H1 (cell line): ENCODE measurements around the gene CNTF. TPM values are rescaled to one million over a fixed set of nuclear protein-coding genes. Genes with fewer than 3 reads are reported as not detected.

Source experiments
- CTCF ChIA-PET: fragments of 300-600 bp; sonication (Branson Sonifier 250); formaldehyde crosslinking; loops from one replicate; lab custom pipeline; 2021; ENCODE audit not compliant: partially characterized antibody; lab: Charles Lee
- POLR2A ChIA-PET: fragments of 300-600 bp; sonication (Branson Sonifier 250); formaldehyde crosslinking; loops from one replicate; lab custom pipeline; 2021; ENCODE audit warnings: inconsistent platforms; ENCODE audit not compliant: partially characterized antibody; lab: Charles Lee
- DNase-seq, 2 experiments: peaks; one replicate each; pipeline versions ENCODE4 v3.0.0 to v3.0.0-alpha.2; 2010 to 2022; ENCODE audit warnings: low spot score in 2 of 2, low read depth in 1 of 2, mixed read lengths in 1 of 2
- FAIRE-seq: peaks from 2 replicates; lab custom pipeline; 2011; peaks lifted over from hg19 to GRCh38; lab: Jason Lieb, UNC
- H2AFZ ChIP-seq: 2 replicates; pipeline ENCODE4 v1.8.1; 2012; ENCODE audit warnings: low read length, inconsistent platforms
- H2AK5ac ChIP-seq: 2 replicates; pipeline ENCODE4 v1.6.1; 2013; ENCODE audit warnings: low read depth, low read length
- H2BK120ac ChIP-seq: replicated peaks from 2 replicates; pipeline ENCODE3; 2013; ENCODE audit warnings: low read depth, low read length, inconsistent platforms
- H2BK12ac ChIP-seq: 2 replicates; pipeline ENCODE4 v1.6.1; 2013; ENCODE audit warnings: low read depth, low read length
- H2BK15ac ChIP-seq: 2 replicates; pipeline ENCODE4 v1.6.1; 2013; ENCODE audit warnings: low read length
- H2BK20ac ChIP-seq: 2 replicates; pipeline ENCODE4 v1.6.1; 2013; ENCODE audit warnings: low read length
- H2BK5ac ChIP-seq: 2 replicates; pipeline ENCODE4 v1.6.1; 2013; ENCODE audit warnings: low read depth, low read length
- H3K14ac ChIP-seq: 2 replicates; pipeline ENCODE4 v1.6.1; 2013; ENCODE audit warnings: inconsistent platforms; ENCODE audit not compliant: insufficient read length
- H3K18ac ChIP-seq: 2 replicates; pipeline ENCODE4 v1.6.1; 2013; ENCODE audit warnings: low read length; ENCODE audit errors: extremely low read depth
- H3K23ac ChIP-seq: 2 replicates; pipeline ENCODE4 v1.6.1; 2013; ENCODE audit warnings: inconsistent platforms; ENCODE audit not compliant: insufficient read length
- H3K23me2 ChIP-seq: 2 replicates; pipeline ENCODE4 v1.6.1; 2013; ENCODE audit warnings: low read depth, low read length
- H3K27ac ChIP-seq: 2 replicates; pipeline ENCODE4 v1.6.1; 2011; ENCODE audit warnings: low read depth, low read length, inconsistent platforms
- H3K27me3 ChIP-seq, 4 experiments: replicated peaks in 1 of 4; 1 replicate in 1 of 4; 2 replicates in 3 of 4; pipeline versions ENCODE4 v1.6.1 to v1.8.1; 2011 to 2013; ENCODE audit warnings: low read length in 3 of 4, mild to moderate bottlenecking in 3 of 4, inconsistent platforms in 2 of 4, mixed read lengths in 2 of 4, moderate library complexity in 1 of 4; ENCODE audit not compliant: control insufficient read depth in 3 of 4, insufficient read depth in 3 of 4; ENCODE audit errors: extremely low read depth in 1 of 4
- H3K36me3 ChIP-seq, 4 experiments: 2 replicates each; pipeline versions ENCODE4 v1.6.1 to v1.8.1; 2011 to 2013; ENCODE audit warnings: mild to moderate bottlenecking in 4 of 4, low read length in 3 of 4, moderate library complexity in 2 of 4, control low read depth in 1 of 4, inconsistent platforms in 1 of 4; ENCODE audit not compliant: insufficient read depth in 4 of 4, control insufficient read depth in 2 of 4
- H3K4ac ChIP-seq: replicated peaks from 2 replicates; pipeline ENCODE3; 2013; ENCODE audit warnings: low read length, low read depth, mixed read lengths, inconsistent platforms; ENCODE audit not compliant: insufficient read length
- H3K4me1 ChIP-seq, 4 experiments: replicated peaks in 1 of 4; 1 replicate in 1 of 4; 2 replicates in 3 of 4; pipeline versions ENCODE4 v1.6.1 to v1.8.1; 2011 to 2013; ENCODE audit warnings: low read length in 3 of 4, inconsistent platforms in 2 of 4, mixed read lengths in 1 of 4; ENCODE audit not compliant: insufficient read depth in 4 of 4, control insufficient read depth in 3 of 4
- H3K4me2 ChIP-seq, 2 experiments: 2 replicates each; pipeline versions ENCODE4 v1.6.1 to v1.8.1; 2011 to 2013; ENCODE audit warnings: low read depth in 2 of 2, low read length in 2 of 2, control low read depth in 1 of 2, inconsistent platforms in 1 of 2, mild to moderate bottlenecking in 1 of 2; ENCODE audit not compliant: insufficient read depth in 1 of 2
- H3K4me3 ChIP-seq, 4 experiments: fragments of 200-600, 300-600 bp in 1 of 4; sonication (generic), shearing (Covaris generic), sonication (Bioruptor Twin) in 1 of 4; 2 replicates each; pipeline versions ENCODE4 v1.5.1 to v1.8.1; 2011 to 2016; ENCODE audit warnings: low read length in 4 of 4, low read depth in 3 of 4, control low read depth in 2 of 4, inconsistent platforms in 2 of 4, mild to moderate bottlenecking in 2 of 4, mixed read lengths in 1 of 4, moderate library complexity in 1 of 4; ENCODE audit not compliant: insufficient read depth in 2 of 4; ENCODE audit errors: extremely low read depth in 1 of 4
- H3K56ac ChIP-seq: replicated peaks from 2 replicates; pipeline ENCODE3; 2013; ENCODE audit warnings: low read depth, mild to moderate bottlenecking, mixed read lengths, low read length, inconsistent platforms; ENCODE audit not compliant: insufficient read length
- H3K79me1 ChIP-seq: 2 replicates; pipeline ENCODE4 v1.6.1; 2013; ENCODE audit warnings: low read depth, low read length, control low read depth
- H3K79me2 ChIP-seq, 2 experiments: 2 replicates each; pipeline versions ENCODE4 v1.6.1 to v1.8.1; 2012 to 2013; ENCODE audit warnings: low read length in 2 of 2, mild to moderate bottlenecking in 2 of 2, inconsistent platforms in 1 of 2; ENCODE audit not compliant: insufficient read depth in 2 of 2, control insufficient read depth in 1 of 2
- H3K9ac ChIP-seq, 4 experiments: replicated peaks in 1 of 4; 1 replicate in 1 of 4; 2 replicates in 3 of 4; pipeline versions ENCODE4 v1.6.1 to v1.8.1; 2011 to 2013; ENCODE audit warnings: low read depth in 3 of 4, low read length in 3 of 4, control low read depth in 2 of 4, mild to moderate bottlenecking in 2 of 4, moderate library complexity in 2 of 4, inconsistent platforms in 1 of 4; ENCODE audit errors: extremely low read depth in 1 of 4
- H3K9me3 ChIP-seq, 2 experiments: 2 replicates each; pipeline versions ENCODE4 v1.6.1 to v1.8.1; 2012 to 2013; ENCODE audit warnings: mild to moderate bottlenecking in 2 of 2, moderate library complexity in 2 of 2, control low read depth in 1 of 2, inconsistent platforms in 1 of 2, low read depth in 1 of 2, low read length in 1 of 2, mixed read lengths in 1 of 2; ENCODE audit not compliant: insufficient read depth in 2 of 2
- H4K20me1 ChIP-seq, 2 experiments: replicated peaks in 1 of 2; 2 replicates each; pipeline versions ENCODE3 to v1.8.1; 2011 to 2013; ENCODE audit warnings: inconsistent platforms in 2 of 2, low read length in 2 of 2, mild to moderate bottlenecking in 1 of 2; ENCODE audit not compliant: insufficient read depth in 2 of 2, control insufficient read depth in 1 of 2
- H4K5ac ChIP-seq: 2 replicates; pipeline ENCODE4 v1.6.1; 2013; ENCODE audit warnings: low read length, low read depth, mixed read lengths, inconsistent platforms; ENCODE audit not compliant: insufficient read length
- H4K8ac ChIP-seq: 2 replicates; pipeline ENCODE4 v1.8.0; 2013; ENCODE audit warnings: mild to moderate bottlenecking, moderate library complexity, low read length, inconsistent platforms; ENCODE audit not compliant: insufficient read depth; ENCODE audit errors: extremely low read depth
- H4K91ac ChIP-seq: replicated peaks from 2 replicates; pipeline ENCODE3; 2013; ENCODE audit warnings: low read length, mixed read lengths, inconsistent platforms; ENCODE audit not compliant: insufficient read length
- POU5F1 ChIP-seq: IDR thresholded peaks from 2 replicates; pipeline ENCODE4 v1.6.1; 2011; ENCODE audit warnings: low read depth, mild to moderate bottlenecking, low read length, moderate library complexity
- WGBS, 2 experiments: shearing (Covaris generic) in 1 of 2; methylation state at CpG; one replicate each; pipeline versions ENCODE4 v1.1.6 to v1.1.7; 2013 to 2015; ENCODE audit warnings: low lambda C conversion rate in 2 of 2, mixed read lengths in 2 of 2, inconsistent platforms in 1 of 2, low coverage in 1 of 2, missing lambda C conversion rate in 1 of 2; ENCODE audit not compliant: insufficient replicate concordance in 2 of 2, insufficient coverage in 1 of 2, insufficient read length in 1 of 2; ENCODE audit errors: extremely low coverage in 1 of 2, missing lambda C conversion rate in 1 of 2; 5-methylcytosine and 5-hydroxymethylcytosine counted together
- polyA plus RNA-seq, 7 experiments: library from polyadenylated mRNA; depleted of rRNA in 3 of 7; stranded (reverse) in 5 of 7; unstranded in 2 of 7; fragments of >200 nt in 5 of 7; fragments of 200-250 nt in 2 of 7; gene quantifications; 1 replicate in 5 of 7; 2 replicates in 1 of 7; 4 replicates in 1 of 7; pipeline versions ENCODE4 v1.2.1 to v1.2.3, GENCODE V29; 2011 to 2013; ENCODE audit warnings: missing spikeins in 2 of 7, mixed read lengths in 2 of 7
- total RNA-seq: library from RNA; stranded (reverse); fragmentation: NEBNext Ultra II Directional; extraction: Animal tissue kit (Norgen Biotek cat#: 25700); gene quantifications from 2 replicates; pipeline ENCODE4 v1.2.1, GENCODE V29; 2021

CNTF gene
- total and polyA plus RNA-seq, 2 of the 8 experiments (the other 6 are each of a cell fraction or from before 2014, with no cell fraction given), result 0.41 to 1.5 TPM

DNA sequence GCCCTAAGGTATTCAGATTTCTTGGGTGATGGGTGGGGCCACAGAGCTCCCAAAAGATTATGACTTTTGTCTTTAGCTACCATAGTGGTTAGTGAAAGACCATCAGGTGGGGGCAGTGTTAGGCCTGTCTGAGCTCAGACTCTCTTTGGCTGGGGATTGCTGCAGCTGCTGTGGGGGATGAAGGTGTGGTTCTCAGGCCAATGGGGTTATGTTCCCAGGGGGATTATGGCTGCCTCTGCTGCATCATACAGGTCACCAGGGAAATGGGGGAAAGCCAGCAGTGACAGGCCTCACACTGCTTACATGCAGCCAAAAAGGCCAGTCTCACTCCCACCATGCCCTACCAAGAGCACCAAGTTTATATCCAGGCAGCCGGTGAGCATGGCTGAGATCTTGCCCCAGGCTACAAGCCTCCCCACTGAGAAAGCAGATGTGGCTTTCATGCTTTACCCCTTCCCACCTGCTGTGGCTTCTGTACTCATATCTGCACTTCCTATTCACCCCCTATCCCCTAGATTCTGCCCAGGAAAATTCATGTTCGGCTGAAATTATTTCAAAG, 24.8 kb downstream of the CNTF start:
- H3K9ac ChIP-seq, result no peak overlapping the region
- no peak overlapping the region for H4K8ac ChIP-seq
- H2BK15ac ChIP-seq, result no peak overlapping the region
- CTCF ChIA-PET, result interaction anchor here (1.1 to 2.4 kb wide), 7 partner anchors 9 to 411 kb away, joined by 3 to 7 read pairs (median 5); no protein-coding TSS in a partner anchor
- no peaks in the 10 kb centered on the region for H3K79me1 ChIP-seq
- H2AK5ac ChIP-seq, result no peak overlapping the region
- H4K91ac ChIP-seq, result no peak overlapping the region
- no peaks in the 10 kb centered on the region for H4K20me1 ChIP-seq
- H2BK5ac ChIP-seq, result no peak overlapping the region
- TF ChIP-seq POU5F1, result no peak
- TF ChIP-seq, all 59 proteins: peak for 0
- POLR2A ChIA-PET, result interaction anchor here (1.4 kb wide), 1 partner anchor 18 kb away, joined by 4 read pairs; no protein-coding TSS in a partner anchor
- 83% methylated on average over 2 of the region's 2 CpGs; no CpG with 5 or more reads in 1 of the 2 experiments for WGBS, 2 experiments
- no peak for FAIRE-seq
- Histone ChIP-seq H2BK20ac (no peak overlapping the region), H3K4me3 (no peak overlapping the region), H3K23ac (no peak overlapping the region), H3K14ac (no peak overlapping the region), H3K56ac (no peak overlapping the region), H3K79me2 (no peaks in the 10 kb centered on the region), H3K4me1 (peaks cover 0 to 4% (median under 1%) of the 10 kb centered on the region in 4 experiments; a peak in 2 of 7 replicates), H3K27ac (no peak overlapping the region), H3K18ac (no peak overlapping the region), H3K4me2 (no peak overlapping the region), H3K9me3 (peaks cover 16 to 17% of the 10 kb centered on the region in 2 experiments), H2AFZ (no peak overlapping the region), H3K4ac (no peak overlapping the region), H4K5ac (no peak overlapping the region), H2BK12ac (no peak overlapping the region), H3K23me2 (no peaks in the 10 kb centered on the region), H3K36me3 (no peaks in the 10 kb centered on the region), H3K27me3 (no peaks in the 10 kb centered on the region), H2BK120ac (no peak overlapping the region)
- no peak for DNase-seq
